HL-60 (cell line): ENCODE measurements around the gene STX8.
"Not testable (repeated sequence)": the region's sequence is repeated elsewhere in the genome, so short reads cannot be mapped to it uniquely, and the experiment has no call there.

Source experiments
- CTCF ChIP-seq: IDR thresholded peaks from one replicate; pipeline ENCODE4 v1.5.1; 2011; ENCODE audit warnings: low read length, control low read depth, inconsistent platforms; ENCODE audit not compliant: insufficient read depth
- POLR2AphosphoS5 ChIP-seq: IDR thresholded peaks from 2 replicates; pipeline ENCODE4 v1.6.1; 2012; ENCODE audit warnings: low read depth
- REST ChIP-seq: IDR thresholded peaks from 2 replicates; pipeline ENCODE4 v1.6.1; 2012; ENCODE audit warnings: low read depth; ENCODE audit not compliant: insufficient replicate concordance

GRCh38 chr17:9355231-9355630 is 220.4 kb downstream of the STX8 start:
- TF ChIP-seq REST, CTCF, POLR2AphosphoS5: not testable (repeated sequence)
